Thoracic aorta (tissue), 2 donors: ENCODE results near the gene LYL1. TPM values are rescaled to one million over a fixed set of nuclear protein-coding genes. Genes with fewer than 3 reads are reported as not detected.

ENCODE experiments used
- ATAC-seq: fragments of 150-250 bp; one replicate; pipeline ENCODE4 v1.8.0; 2017; ENCODE audit warnings: low read depth; ENCODE audit not compliant: insufficient number of reproducible peaks, low FRiP score
- DNase-seq: peaks from one replicate; pipeline ENCODE4 v3.0.0-alpha.2; 2020; ENCODE audit warnings: low spot score
- H3K27ac ChIP-seq, 2 donors: fragments of 200-600 bp; sonication (generic); 1 replicate in 1 of 2; 2 replicates in 1 of 2; pipeline ENCODE4 v1.5.1; 2016; ENCODE audit warnings: mild to moderate bottlenecking in 2 of 2, moderate library complexity in 2 of 2
- H3K27me3 ChIP-seq: fragments of 200-600 bp; sonication (generic); replicated peaks from 2 replicates; pipeline ENCODE4 v1.6.0; 2016; ENCODE audit warnings: mild to moderate bottlenecking; ENCODE audit not compliant: insufficient read depth
- H3K36me3 ChIP-seq: fragments of 200-600 bp; sonication (generic); one replicate; pipeline ENCODE4 v1.5.1; 2016
- H3K4me1 ChIP-seq, 2 donors: fragments of 200-600 bp; sonication (generic); 1 replicate in 1 of 2; 2 replicates in 1 of 2; pipeline versions ENCODE4 v1.5.1 to v1.6.0; 2016; ENCODE audit warnings: low read depth in 2 of 2, mild to moderate bottlenecking in 1 of 2; ENCODE audit not compliant: control insufficient read depth in 1 of 2
- H3K4me3 ChIP-seq: fragments of 200-600 bp; sonication (generic); 2 replicates; pipeline ENCODE4 v1.5.1; 2016; ENCODE audit warnings: mild to moderate bottlenecking
- H3K9me3 ChIP-seq: fragments of 200-600 bp; sonication (generic); 2 replicates; pipeline ENCODE4 v1.5.1; 2016
- CTCF ChIP-seq: fragments of 200-600 bp; sonication (generic); IDR thresholded peaks from one replicate; pipeline ENCODE4 v1.5.1; 2019; ENCODE audit warnings: antibody characterized with exemption
- total RNA-seq, 2 donors: library from RNA; depleted of rRNA; stranded (reverse); fragments of >200 nt; gene quantifications; one replicate each; pipeline versions ENCODE4 v1.1.0 to v1.2.3, GENCODE V29; 2016

Gene LYL1
- total RNA-seq, 2 donors from 2014 or later = 10.6 to 36.1 TPM

DNA sequence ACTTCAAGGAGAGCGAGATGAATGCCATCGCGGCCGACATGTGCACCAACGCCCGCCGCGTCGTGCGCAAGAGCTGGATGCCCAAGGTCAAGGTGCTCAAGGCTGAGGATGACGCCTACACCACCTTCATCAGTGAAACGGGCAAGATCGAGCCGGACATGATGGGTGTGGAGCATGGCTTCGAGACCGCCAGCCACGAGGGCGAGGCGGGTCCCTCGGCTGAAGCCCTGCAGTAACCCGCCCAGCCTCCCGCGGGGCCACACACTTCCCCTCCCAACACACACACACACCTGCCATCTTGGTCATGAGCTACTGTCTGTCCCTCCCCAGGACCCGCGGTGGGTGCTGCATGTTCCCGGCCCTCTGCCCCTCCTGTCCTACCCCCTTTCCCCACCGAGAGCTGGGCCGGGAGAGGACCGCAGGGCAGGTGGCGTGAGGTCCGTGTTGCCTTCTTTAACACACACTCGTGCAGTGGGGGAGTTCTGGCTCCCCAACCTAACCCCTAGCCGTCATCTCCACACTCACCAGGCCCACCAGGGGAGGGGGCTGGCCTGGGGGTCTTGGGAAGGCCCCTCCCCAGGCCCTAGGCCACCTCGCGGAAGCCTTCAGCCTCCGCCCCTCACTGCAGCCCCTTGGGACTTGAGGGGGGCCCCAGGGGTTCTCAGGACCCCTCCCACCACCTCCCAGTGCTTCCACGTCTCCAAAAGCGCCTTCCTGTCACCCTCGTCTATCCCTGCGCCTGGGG, 35.7 kb upstream of the LYL1 start:
- Histone ChIP-seq H3K9me3 (no peaks in the 10 kb centered on the region), H3K27ac (no peak overlapping the region), H3K4me1 (peaks cover 4% of the 10 kb centered on the region in 2 donors), H3K36me3 (peaks cover 28% of the 10 kb centered on the region), H3K4me3 (no peak overlapping the region), H3K27me3 (no peaks in the 10 kb centered on the region)
- DNase-seq (no peak), ATAC-seq (no peak)
- no peak for TF ChIP-seq CTCF

DNA sequence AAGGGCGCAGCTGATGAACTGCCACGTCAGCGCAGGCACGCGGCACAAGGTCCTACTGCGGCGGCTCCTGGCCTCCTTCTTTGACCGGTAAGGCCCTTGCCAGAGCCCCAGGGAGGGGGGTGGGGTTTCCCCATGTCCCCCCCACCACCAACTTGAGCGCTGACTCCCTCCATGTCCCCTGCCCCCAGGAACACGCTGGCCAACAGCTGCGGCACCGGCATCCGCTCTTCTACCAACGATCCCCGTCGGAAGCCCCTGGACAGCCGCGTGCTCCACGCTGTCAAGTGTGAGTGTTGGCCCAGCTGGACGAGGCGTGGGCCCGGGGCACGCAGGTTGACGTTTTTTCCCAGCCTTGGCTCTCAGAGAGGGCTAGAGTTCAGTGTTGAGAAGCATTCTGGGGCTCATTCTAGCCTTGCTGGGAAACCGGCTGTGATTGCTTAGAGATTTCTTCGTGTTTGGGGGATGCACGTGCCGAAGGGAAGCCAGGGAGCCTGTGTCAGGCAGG, 34.7 kb upstream of the LYL1 start:
- H3K27ac ChIP-seq = no peak overlapping the region
- no peak for DNase-seq
- H3K27me3 ChIP-seq = no peaks in the 10 kb centered on the region
- peaks cover 0 to 4% of the 10 kb centered on the region in 2 donors for H3K4me1 ChIP-seq
- TF ChIP-seq CTCF = no peak
- no peak for ATAC-seq
- no peaks in the 10 kb centered on the region for H3K9me3 ChIP-seq
- H3K36me3 ChIP-seq = peaks cover 28% of the 10 kb centered on the region
- no peak overlapping the region for H3K4me3 ChIP-seq

DNA sequence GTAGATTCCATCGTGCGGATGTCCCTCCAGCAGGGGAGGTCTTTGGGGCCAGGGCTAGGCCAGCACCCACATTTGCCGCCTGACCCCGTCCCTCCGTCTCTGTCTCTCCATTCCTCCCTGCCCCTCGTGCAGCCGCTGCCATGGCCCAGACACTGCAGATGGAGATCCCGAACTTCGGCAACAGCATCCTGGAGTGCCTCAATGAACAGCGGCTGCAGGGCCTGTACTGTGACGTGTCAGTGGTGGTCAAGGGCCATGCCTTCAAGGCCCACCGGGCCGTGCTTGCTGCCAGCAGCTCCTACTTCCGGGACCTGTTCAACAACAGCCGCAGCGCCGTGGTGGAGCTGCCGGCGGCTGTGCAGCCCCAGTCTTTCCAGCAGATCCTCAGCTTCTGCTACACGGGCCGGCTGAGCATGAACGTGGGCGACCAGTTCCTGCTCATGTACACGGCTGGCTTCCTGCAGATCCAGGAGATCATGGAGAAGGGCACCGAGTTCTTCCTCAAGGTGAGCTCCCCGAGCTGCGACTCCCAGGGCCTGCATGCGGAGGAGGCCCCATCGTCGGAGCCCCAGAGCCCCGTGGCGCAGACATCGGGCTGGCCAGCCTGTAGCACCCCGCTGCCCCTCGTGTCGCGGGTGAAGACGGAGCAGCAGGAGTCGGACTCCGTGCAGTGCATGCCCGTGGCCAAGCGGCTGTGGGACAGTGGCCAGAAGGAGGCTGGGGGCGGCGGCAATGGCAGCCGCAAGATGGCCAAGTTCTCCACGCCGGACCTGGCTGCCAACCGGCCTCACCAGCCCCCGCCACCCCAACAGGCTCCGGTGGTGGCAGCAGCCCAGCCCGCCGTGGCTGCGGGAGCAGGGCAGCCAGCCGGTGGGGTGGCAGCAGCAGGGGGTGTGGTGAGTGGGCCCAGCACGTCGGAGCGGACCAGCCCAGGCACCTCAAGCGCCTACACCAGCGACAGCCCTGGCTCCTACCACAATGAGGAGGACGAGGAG, 32.7 kb upstream of the LYL1 start:
- no peak for DNase-seq
- Histone ChIP-seq H3K9me3 (no peaks in the 10 kb centered on the region), H3K27ac (peak overlapping the region in 1 of 2 donors; percentile 38), H3K4me1 (peaks cover 0 to 4% of the 10 kb centered on the region in 2 donors), H3K27me3 (no peaks in the 10 kb centered on the region), H3K36me3 (peaks cover 28% of the 10 kb centered on the region), H3K4me3 (no peak overlapping the region)
- no peak for TF ChIP-seq CTCF
- ATAC-seq = no peak

- Histone ChIP-seq H3K4me3 (no peak overlapping the region), H3K27ac (peak overlapping the region in 1 of 2 donors; percentile 47), H3K27me3 (no peaks in the 10 kb centered on the region), H3K9me3 (no peaks in the 10 kb centered on the region), H3K36me3 (peaks cover 28% of the 10 kb centered on the region), H3K4me1 (peaks cover 0 to 4% of the 10 kb centered on the region in 2 donors)
- peak; percentile 24 for ATAC-seq
- TF ChIP-seq CTCF = no peak
- no peak for DNase-seq
These were observed 32.0 kb upstream of the LYL1 start for GRCh38 chr19:13134626-13135025.
